HL-60 (cell line): Measurements from ENCODE around the gene ECHS1.

ENCODE experiments used
- DNase-seq, 2 experiments: peaks; one replicate each; pipeline ENCODE4 v3.0.0-alpha.2; 2010 to 2020; ENCODE audit warnings: low read depth in 1 of 2, low spot score in 1 of 2
- H3K27ac ChIP-seq: fragments of 250-450 bp; sonication (Bioruptor Pico); replicated peaks from 2 replicates; pipeline ENCODE4 v1.5.1; 2020; ENCODE audit warnings: mild to moderate bottlenecking, moderate library complexity
- H3K27me3 ChIP-seq: fragments of 250-450 bp; sonication (Bioruptor Pico); 2 replicates; pipeline ENCODE4 v1.5.1; 2021; ENCODE audit warnings: mild to moderate bottlenecking, moderate library complexity; ENCODE audit not compliant: insufficient read depth, poor library complexity, severe bottlenecking
- H3K4me3 ChIP-seq: replicated peaks from 2 replicates; pipeline ENCODE4 v1.5.1; 2011; ENCODE audit warnings: mild to moderate bottlenecking, control low read depth, low read length; ENCODE audit not compliant: insufficient read depth
- CTCF ChIP-seq: IDR thresholded peaks from one replicate; pipeline ENCODE4 v1.5.1; 2011; ENCODE audit warnings: low read length, control low read depth, inconsistent platforms; ENCODE audit not compliant: insufficient read depth
- POLR2AphosphoS5 ChIP-seq: IDR thresholded peaks from 2 replicates; pipeline ENCODE4 v1.6.1; 2012; ENCODE audit warnings: low read depth
- REST ChIP-seq: IDR thresholded peaks from 2 replicates; pipeline ENCODE4 v1.6.1; 2012; ENCODE audit warnings: low read depth; ENCODE audit not compliant: insufficient replicate concordance
- SPI1 ChIP-seq: IDR thresholded peaks from 2 replicates; pipeline ENCODE4 v1.6.1; 2012; ENCODE audit warnings: low read depth, mild to moderate bottlenecking, borderline replicate concordance

ECHS1 gene

GRCh38 chr10:133420579-133420978 lies 47.4 kb upstream of the ECHS1 start:
- peaks cover 10% of the 10 kb centered on the region for H3K27me3 ChIP-seq

DNA sequence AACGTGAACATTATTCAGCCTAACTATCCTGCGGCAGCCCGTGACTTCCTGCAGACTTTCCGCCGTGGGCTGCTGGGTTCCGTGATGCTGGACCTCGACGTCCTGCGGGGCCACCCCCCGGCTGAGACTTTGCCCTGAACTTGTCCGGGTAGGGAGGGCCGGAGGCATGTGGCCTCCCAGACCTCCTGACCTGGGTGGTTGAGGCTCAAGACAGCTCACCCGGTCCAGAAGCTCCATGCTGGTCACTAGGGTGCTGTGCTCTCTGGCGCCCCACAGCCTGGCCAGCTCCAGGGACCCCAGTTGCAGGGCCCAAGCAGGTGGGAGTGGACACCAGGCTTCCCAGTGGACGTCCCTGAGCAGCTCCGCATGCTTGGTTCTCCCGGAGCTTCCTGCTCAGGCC lies 46.9 kb upstream of the ECHS1 start:
- Histone ChIP-seq H3K27me3 (peaks cover 10% of the 10 kb centered on the region), H3K27ac (no peak overlapping the region), H3K4me3 (no peak overlapping the region)
- no peak for TF ChIP-seq REST
- TF ChIP-seq POLR2AphosphoS5: no peak
- no peak for TF ChIP-seq SPI1
- no peak for TF ChIP-seq CTCF
- no peak for DNase-seq

More at GRCh38 chr10:133420579-133420978, 47.4 kb upstream of the ECHS1 start:
- H3K4me3 ChIP-seq: no peak overlapping the region
- TF ChIP-seq SPI1 (no peak), POLR2AphosphoS5 (no peak), CTCF (no peak), REST (no peak)
- no peak for DNase-seq
- H3K27ac ChIP-seq: no peak overlapping the region

GRCh38 chr10:133419211-133419950 lies 46.2 kb upstream of the ECHS1 start:
- no peak for DNase-seq
- no peak for TF ChIP-seq SPI1
- no peak for TF ChIP-seq REST

More at GRCh38 chr10:133419211-133419950, 46.2 kb upstream of the ECHS1 start:
- no peak overlapping the region for H3K27ac ChIP-seq
- no peak overlapping the region for H3K4me3 ChIP-seq
- peaks cover 10% of the 10 kb centered on the region for H3K27me3 ChIP-seq
